ENCODE results near the gene HDAC4. TPM values are rescaled to one million over a fixed set of nuclear protein-coding genes. Genes with fewer than 3 reads are reported as not detected.

The HDAC4 gene
- total and polyA plus RNA-seq, 12 donors: 3.7 to 40.0 (median 25.5) TPM

GRCh38 chr2:239101071-239101470, 299.7 kb downstream of the HDAC4 start:
- H3K4me1 ChIP-seq: peaks cover 0 to 12% (median 0%) of the 10 kb centered on the region in 9 donors
- no peaks in the 10 kb centered on the region for H3K9me3 ChIP-seq
- WGBS, 2 donors: 96 to 99% methylated on average over 15 of the region's 15 CpGs
- H3K4me3 ChIP-seq: no peak overlapping the region
- H3K36me3 ChIP-seq: peaks cover 0 to 90% (median 21%) of the 10 kb centered on the region in 9 donors
- H3K27ac ChIP-seq: no peak overlapping the region
- DNase-seq (no peak), ATAC-seq (no peak)
- intact Hi-C loops (cut with DNase I): loop anchor here in 3 of 10 donors (10.0 kb wide), 1 partner anchor 66 kb away; no protein-coding TSS in a partner anchor
- TF ChIP-seq, protein P1, sequence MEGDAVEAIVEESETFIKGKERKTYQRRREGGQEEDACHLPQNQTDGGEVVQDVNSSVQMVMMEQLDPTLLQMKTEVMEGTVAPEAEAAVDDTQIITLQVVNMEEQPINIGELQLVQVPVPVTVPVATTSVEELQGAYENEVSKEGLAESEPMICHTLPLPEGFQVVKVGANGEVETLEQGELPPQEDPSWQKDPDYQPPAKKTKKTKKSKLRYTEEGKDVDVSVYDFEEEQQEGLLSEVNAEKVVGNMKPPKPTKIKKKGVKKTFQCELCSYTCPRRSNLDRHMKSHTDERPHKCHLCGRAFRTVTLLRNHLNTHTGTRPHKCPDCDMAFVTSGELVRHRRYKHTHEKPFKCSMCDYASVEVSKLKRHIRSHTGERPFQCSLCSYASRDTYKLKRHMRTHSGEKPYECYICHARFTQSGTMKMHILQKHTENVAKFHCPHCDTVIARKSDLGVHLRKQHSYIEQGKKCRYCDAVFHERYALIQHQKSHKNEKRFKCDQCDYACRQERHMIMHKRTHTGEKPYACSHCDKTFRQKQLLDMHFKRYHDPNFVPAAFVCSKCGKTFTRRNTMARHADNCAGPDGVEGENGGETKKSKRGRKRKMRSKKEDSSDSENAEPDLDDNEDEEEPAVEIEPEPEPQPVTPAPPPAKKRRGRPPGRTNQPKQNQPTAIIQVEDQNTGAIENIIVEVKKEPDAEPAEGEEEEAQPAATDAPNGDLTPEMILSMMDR (IDR thresholded peaks at IDR 0.05): no peak
- H3K27me3 ChIP-seq: no peaks in the 10 kb centered on the region

DNA sequence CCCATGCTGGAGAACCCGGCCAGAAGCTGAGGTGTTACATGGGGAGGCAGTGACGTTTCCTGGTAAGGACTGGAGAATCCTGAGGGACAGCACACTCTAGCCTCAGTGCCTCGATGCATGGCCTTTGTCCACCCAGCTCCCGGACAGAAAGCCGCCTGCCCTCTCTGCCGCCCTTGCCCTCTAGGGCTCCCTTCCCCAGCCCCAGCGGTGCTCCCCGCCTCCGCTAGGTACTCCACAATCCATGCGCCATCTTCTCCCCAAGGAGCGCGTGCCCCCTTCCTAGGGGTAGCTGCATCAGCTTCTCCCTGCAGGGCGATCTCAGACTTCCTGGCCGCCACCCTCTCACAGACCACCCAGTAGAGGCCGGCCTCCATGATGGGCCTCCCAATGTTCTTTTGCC, 301.3 kb downstream of the HDAC4 start:
- no peak overlapping the region for H3K4me3 ChIP-seq
- H3K36me3 ChIP-seq: peaks cover 0 to 90% (median 15%) of the 10 kb centered on the region in 9 donors
- TF ChIP-seq, protein P1 (IDR thresholded peaks at IDR 0.05): no peak
- peaks cover 0 to 12% (median 0%) of the 10 kb centered on the region in 9 donors for H3K4me1 ChIP-seq
- DNase-seq: no peak
- ATAC-seq: no peak
- intact Hi-C loops (cut with DNase I): no loop called here
- H3K9me3 ChIP-seq: no peaks in the 10 kb centered on the region
- 95 to 96% methylated on average over 15 of the region's 15 CpGs for WGBS, 2 donors
- no peak overlapping the region for H3K27ac ChIP-seq
- H3K27me3 ChIP-seq: no peaks in the 10 kb centered on the region

GRCh38 chr2:239098288-239098970, 302.4 kb downstream of the HDAC4 start:
- WGBS, 2 donors: 79 to 81% methylated on average over 20 of the region's 20 CpGs
- TF ChIP-seq, protein P1 (IDR thresholded peaks at IDR 0.05): no peak
- intact Hi-C loops (cut with DNase I): no loop called here
- DNase-seq (no peak), ATAC-seq (no peak)
- peaks cover 0 to 90% (median 19%) of the 10 kb centered on the region in 9 donors for H3K36me3 ChIP-seq
- no peaks in the 10 kb centered on the region for H3K27me3 ChIP-seq
- H3K4me1 ChIP-seq: peaks cover 0 to 10% (median 0%) of the 10 kb centered on the region in 9 donors
- H3K4me3 ChIP-seq: no peak overlapping the region
- H3K9me3 ChIP-seq: no peaks in the 10 kb centered on the region
- no peak overlapping the region for H3K27ac ChIP-seq

DNA sequence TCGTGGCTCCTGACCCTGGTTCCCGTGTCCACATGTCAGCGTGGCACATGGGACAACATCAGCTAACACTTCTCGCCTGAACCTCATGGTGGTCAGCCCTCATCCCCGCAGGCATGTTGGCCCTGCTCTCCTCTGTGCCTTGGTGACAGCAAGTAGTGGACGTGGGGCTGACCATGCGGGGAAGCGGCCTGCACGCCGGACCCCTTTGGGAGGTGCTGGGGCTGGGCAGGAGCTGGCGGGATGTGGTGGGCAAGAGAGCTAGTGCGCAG, 303.5 kb downstream of the HDAC4 start:
- Histone ChIP-seq H3K36me3 (peaks cover 0 to 90% (median 23%) of the 10 kb centered on the region in 9 donors), H3K27me3 (no peaks in the 10 kb centered on the region), H3K27ac (no peak overlapping the region), H3K4me1 (no peaks in the 10 kb centered on the region), H3K9me3 (no peaks in the 10 kb centered on the region), H3K4me3 (no peak overlapping the region)
- DNase-seq: no peak
- 73 to 91% methylated on average over 12 of the region's 12 CpGs for WGBS, 2 donors
- no peak for ATAC-seq
- TF ChIP-seq, protein P1 (IDR thresholded peaks at IDR 0.05): no peak
- intact Hi-C loops (cut with DNase I): no loop called here
